Peyer's patch (tissue), 4 donors: ENCODE results near the gene PTPRU.
A peak's percentile ranks its signal among the peaks of the same experiment; 100 is the strongest.

ENCODE experiments used
- CTCF ChIP-seq, 6 experiments: fragments of 450-650 bp in 4 of 6; fragments of 200-600 bp in 2 of 6; sonication (generic) in 1 of 6; IDR thresholded peaks; one replicate each; pipeline ENCODE4 v1.5.1; 2017 to 2019; ENCODE audit warnings: antibody characterized with exemption in 6 of 6, mild to moderate bottlenecking in 3 of 6, moderate library complexity in 1 of 6
- POLR2A ChIP-seq, 2 donors: fragments of 450-650 bp; IDR thresholded peaks; one replicate each; pipeline ENCODE4 v1.5.1; 2017; ENCODE audit warnings: antibody characterized with exemption in 2 of 2, mild to moderate bottlenecking in 2 of 2, moderate library complexity in 2 of 2

GRCh38 chr1:29197590-29197924 lies 38.8 kb upstream of the PTPRU start:
- TF ChIP-seq POLR2A (IDR thresholded peaks at IDR 0.05) (no peak), CTCF (IDR thresholded peaks at IDR 0.05) (peak in 4 of 6 experiments; percentile 30 to 74 (median 65))
